GM10248 (cell line): ENCODE measurements around the gene LBHD1.
"Not testable (repeated sequence)": the region's sequence is repeated elsewhere in the genome, so short reads cannot be mapped to it uniquely, and the experiment has no call there.

ENCODE experiments used
- CTCF ChIA-PET: fragments of 300-600 bp; sonication (Branson Sonifier 250); formaldehyde crosslinking; extraction: SDS; loops from one replicate; lab custom pipeline; 2021; ENCODE audit warnings: antibody characterized with exemption; lab: Yijun Ruan, JAX
- POLR2A ChIA-PET: fragments of 350-650 bp; sonication (Branson Sonifier 250); formaldehyde crosslinking; extraction: SDS; loops from one replicate; lab custom pipeline; 2020; ENCODE audit warnings: antibody characterized with exemption; lab: Yijun Ruan, JAX
- DNase-seq: peaks from one replicate; pipeline ENCODE4 v3.0.0; 2012; ENCODE audit errors: extremely low spot score
- CTCF ChIP-seq: IDR thresholded peaks from 2 replicates; pipeline ENCODE4 v1.5.1; 2012; ENCODE audit warnings: mild to moderate bottlenecking, low read depth; ENCODE audit errors: extremely low read depth, missing control alignments, control extremely low read depth

The LBHD1 gene

GRCh38 chr11:62702246-62702645 is 30.2 kb upstream of the LBHD1 start:
- ChIA-PET CTCF (interaction anchor here (0.8 to 9.1 kb wide), 8 partner anchors 8 to 278 kb away, joined by 3 to 79 read pairs (median 4); partner anchors contain the start of genes LBHD1 and UQCC3), POLR2A (no interaction called here)
- DNase-seq, result no peak
- no peak for TF ChIP-seq CTCF

- ChIA-PET POLR2A (interaction anchor here (1.0 kb wide), 1 partner anchor 23 kb away, joined by 3 read pairs; the partner anchor contains the start of gene UQCC3), CTCF (interaction anchor here (0.7 to 7.0 kb wide), 36 partner anchors 11 to 300 kb away, joined by 3 to 79 read pairs (median 4); partner anchors contain the start of genes B3GAT3, BSCL2, C11orf98 and CSKMT)
- DNase-seq, result peak; percentile 82
- TF ChIP-seq CTCF, result peak; percentile 84
Measured at GRCh38 chr11:62694455-62695167, 22.5 kb upstream of the LBHD1 start.

GRCh38 chr11:62693624-62694023 is 21.6 kb upstream of the LBHD1 start:
- ChIA-PET POLR2A (interaction anchor here (0.6 to 1.0 kb wide), 2 partner anchors 22 to 27 kb away, joined by 3 to 4 read pairs; partner anchors contain the start of gene UQCC3), CTCF (interaction anchor here (0.8 to 7.0 kb wide), 25 partner anchors 10 to 299 kb away, joined by 3 to 79 read pairs (median 6); partner anchors contain the start of genes B3GAT3, BSCL2, GNG3 and LBHD1)
- DNase-seq, result not testable (repeated sequence)

- ChIA-PET POLR2A (interaction anchor here (2.0 kb wide), 1 partner anchor 25 kb away, joined by 9 read pairs; the partner anchor contains the start of genes C11orf98 and CSKMT), CTCF (interaction anchor here (0.8 to 7.0 kb wide), 11 partner anchors 8 to 294 kb away, joined by 3 to 59 read pairs (median 4); partner anchors contain the start of genes GNG3, LBHD1 and TUT1)
- TF ChIP-seq CTCF, result no peak
- DNase-seq, result no peak
Measured at GRCh38 chr11:62689421-62690183, 17.5 kb upstream of the LBHD1 start, which contains the start of gene LRRN4CL. TSS of gene LRRN4CL (minus strand) at chr11:62689530. CDS start at chr11:62688508, 1,022 bp downstream.

- ChIA-PET POLR2A (interaction anchor here (2.0 kb wide), 1 partner anchor 24 kb away, joined by 9 read pairs; the partner anchor contains the start of genes C11orf98 and CSKMT), CTCF (interaction anchor here (1.0 to 2.4 kb wide), 5 partner anchors 9 to 293 kb away, joined by 3 to 13 read pairs (median 4); partner anchors contain the start of gene GNG3)
- no peak for DNase-seq
- no peak for TF ChIP-seq CTCF
Measured at GRCh38 chr11:62688491-62688890, 16.4 kb upstream of the LBHD1 start.

- no peak for TF ChIP-seq CTCF
- ChIA-PET POLR2A (no interaction called here), CTCF (interaction anchor here (1.7 to 2.4 kb wide), 2 partner anchors 10 to 21 kb away, joined by 4 to 13 read pairs; partner anchors contain the start of gene GNG3)
- DNase-seq, result no peak
Measured at GRCh38 chr11:62687508-62688396, 15.7 kb upstream of the LBHD1 start.
